Adrenal gland (tissue), 19 donors: ENCODE data around the gene BCL2L14. TPM values are rescaled to one million over a fixed set of nuclear protein-coding genes. Genes with fewer than 3 reads are reported as not detected.
A peak's percentile ranks its signal among the peaks of the same experiment; 100 is the strongest.

ENCODE experiments used
- DNase-seq, 7 donors: peaks; one replicate each; pipeline ENCODE4 v3.0.0-alpha.2; 2019 to 2020
- H3K27ac ChIP-seq, 5 donors: fragments of 200-600 bp; sonication (generic) in 4 of 5; 1 replicate in 3 of 5; 2 replicates in 2 of 5; pipeline versions ENCODE4 v1.5.1 to v1.8.0; 2016 to 2020; ENCODE audit warnings: mild to moderate bottlenecking in 1 of 5
- H3K27me3 ChIP-seq: fragments of 200-600 bp; 2 replicates; pipeline ENCODE4 v1.8.0; 2021
- H3K36me3 ChIP-seq, 2 donors: fragments of 200-600 bp; replicated peaks in 1 of 2; 1 replicate in 1 of 2; 2 replicates in 1 of 2; pipeline versions ENCODE4 v1.5.1 to v1.8.0; 2018 to 2022
- H3K4me1 ChIP-seq, 2 donors: fragments of 200-600 bp; replicated peaks in 1 of 2; 1 replicate in 1 of 2; 2 replicates in 1 of 2; pipeline versions ENCODE4 v1.5.1 to v1.8.0; 2018 to 2021
- H3K4me3 ChIP-seq, 4 donors: fragments of 200-600 bp; sonication (generic) in 3 of 4; one replicate each; pipeline ENCODE4 v1.5.1; 2016 to 2018
- H3K9me3 ChIP-seq, 3 donors: fragments of 200-600 bp; sonication (generic) in 1 of 3; replicated peaks in 1 of 3; 1 replicate in 2 of 3; 2 replicates in 1 of 3; pipeline versions ENCODE4 v1.5.1 to v1.8.0; 2016 to 2021
- CTCF ChIP-seq, 6 experiments: fragments of 450-650 bp in 4 of 6; fragments of 200-600 bp in 2 of 6; sonication (generic) in 1 of 6; IDR thresholded peaks; 1 replicate in 5 of 6; 2 replicates in 1 of 6; pipeline versions ENCODE4 v1.5.1 to v1.8.0; 2016 to 2021; ENCODE audit warnings: antibody characterized with exemption in 6 of 6, mild to moderate bottlenecking in 2 of 6, moderate library complexity in 1 of 6
- POLR2A ChIP-seq, 2 donors: fragments of 450-650 bp; IDR thresholded peaks; one replicate each; pipeline ENCODE4 v1.6.1; 2017; ENCODE audit warnings: antibody characterized with exemption in 2 of 2, mild to moderate bottlenecking in 2 of 2, moderate library complexity in 1 of 2
- WGBS, 4 donors: extraction: QIAGEN DNeasy Blood & Tissue Kit in 2 of 4; methylation state at CpG; one replicate each; pipeline versions ENCODE4 v1.1.5 to v1.1.7; 2013 to 2017; 5-methylcytosine and 5-hydroxymethylcytosine counted together
- intact Hi-C, 2 donors: fragments of 100-400 bp; cut with DNase I; formaldehyde crosslinking; loops; one replicate each; pipeline versions ENCODE4 v1.14.1 to v1.15.0; 2022 to 2023
- long read RNA-seq, 10 donors: library from polyadenylated mRNA in 3 of 10; unstranded in 2 of 10; stranded (forward) in 1 of 10; transcript quantifications; one replicate each; pipeline ENCODE4 v2.0.0 and lab custom pipeline, GENCODE V29; 2021 to 2026
- polyA plus RNA-seq, 3 donors: library from polyadenylated mRNA; stranded (reverse); fragments of 200-250 nt in 2 of 3; fragments of 350-450 nt in 1 of 3; fragmentation: Illumina TruSeq in 1 of 3; extraction: RNeasy Lipid Tissue Mini Kit (QIAGEN cat#74804) in 1 of 3; gene quantifications; one replicate each; pipeline ENCODE4 v1.2.3, GENCODE V29; 2013 to 2014
- total RNA-seq, 9 donors: library from RNA; depleted of rRNA in 4 of 9; stranded (reverse); fragments of >200 nt in 4 of 9; fragments of 120-200 nt in 1 of 9; fragmentation: NEBNext Ultra II Directional in 1 of 9; extraction: Animal tissue kit (Norgen Biotek cat#: 25700) in 1 of 9; gene quantifications; one replicate each; pipeline versions ENCODE4 v1.1.0 to v1.2.4, GENCODE V29; 2013 to 2023
- donor health status: healthy with polysubstance abuse.
- donor health status: Bipolar disorder and iron deficiency.
- donor health status: DM: yes; HTN: yes; CAD: no.
- donor health status: DM: no; HTN: no; CAD: no.
- donor health status: DM: no; HTN: no; CAD: no.
- donor health status: DM: yes; HTN: yes; CAD: no.

Gene BCL2L14
- total RNA-seq (not detected), polyA plus RNA-seq (not detected)
- long read RNA-seq, donor 1 = 0 reads
- long read RNA-seq, donor 2 = 0 reads
- long read RNA-seq, donor 3 = 0 reads
- long read RNA-seq, donor 4, partial matches to known transcripts = 0 of 1 reads
- long read RNA-seq, donor 4, other reads (novel, unspliced or antisense) = 1 of 1 reads
- long read RNA-seq, donor 5, partial matches to known transcripts = 0 of 3 reads
- long read RNA-seq, donor 5, other reads (novel, unspliced or antisense) = 3 of 3 reads
- long read RNA-seq, donor 6 = 0 reads
- long read RNA-seq, donor 7 = 0 reads
- long read RNA-seq, donor 8, partial matches to known transcripts = 9 of 9 reads
- long read RNA-seq, donor 8, other reads (novel, unspliced or antisense) = 0 of 9 reads
- long read RNA-seq, donor 9 = 0 reads
- long read RNA-seq, donor 10 = 0 reads

DNA sequence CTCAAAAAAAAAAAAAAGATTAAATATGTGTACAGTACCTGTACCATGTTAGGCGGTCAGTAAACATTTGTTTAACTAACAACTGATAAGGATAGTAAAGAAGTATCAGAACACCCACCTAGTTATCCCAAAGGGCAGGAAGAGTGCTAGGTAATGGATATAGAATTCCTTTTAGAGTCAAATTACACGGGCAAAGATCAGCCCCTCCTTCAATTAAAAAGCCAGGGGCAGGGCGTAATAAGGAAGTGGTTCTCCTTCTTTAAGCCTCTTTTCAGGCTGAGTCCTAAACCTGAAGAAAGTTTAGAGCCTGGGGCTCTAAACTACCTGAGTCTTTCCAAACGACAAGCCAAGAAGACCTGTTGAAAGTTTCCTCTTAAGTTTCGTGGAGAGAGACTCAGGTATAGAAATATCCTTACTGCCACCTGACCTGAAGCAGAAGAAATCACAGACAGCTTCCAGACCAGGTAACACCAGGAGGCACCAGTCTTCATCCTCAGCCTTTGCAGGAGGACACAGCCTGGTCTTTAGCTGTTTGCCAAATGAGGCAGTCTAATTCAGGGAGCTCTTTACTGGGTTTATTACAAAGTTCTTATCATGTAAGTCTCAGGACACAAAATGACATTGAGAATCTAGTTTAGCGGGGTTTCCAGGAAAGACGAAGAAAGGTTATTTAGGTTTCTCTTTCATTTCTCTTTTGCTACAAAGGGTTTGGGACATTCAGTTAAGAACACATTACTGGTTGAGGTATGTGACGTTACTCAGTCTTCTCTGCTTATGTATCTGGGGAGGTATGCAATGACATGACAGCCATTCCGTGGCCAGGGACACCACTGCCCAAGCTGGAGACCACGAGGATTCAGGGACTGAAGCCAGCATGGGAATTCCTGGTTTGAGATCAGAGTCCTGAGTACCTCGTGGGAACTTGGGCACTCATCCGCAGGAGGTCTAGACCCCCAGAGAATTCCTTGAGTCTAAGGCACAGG, at the start of gene BCL2L14:
Gene BCL2L14 (plus strand): TSS at position 266 of the 983 bp plus-strand sequence. CDS start 8,367 bp downstream, outside the sequence.
- 62 to 70% (median 65%) methylated on average over 12 of the region's 12 CpGs for WGBS, 4 donors
- Histone ChIP-seq H3K4me1 (no peaks in the 10 kb centered on the region), H3K9me3 (no peaks in the 10 kb centered on the region), H3K27ac (no peak within 1 kb of the TSS), H3K27me3 (no peaks in the 10 kb centered on the region), H3K4me3 (no peak within 1 kb of the TSS), H3K36me3 (no peaks in the 10 kb centered on the region)
- intact Hi-C loops = loop anchor here in 1 of 2 donors (10.0 kb wide), 1 partner anchor 264 kb away; no protein-coding TSS in a partner anchor
- no peak for DNase-seq
- TF ChIP-seq POLR2A (IDR thresholded peaks at IDR 0.05) = no peak
- no peak for TF ChIP-seq CTCF (IDR thresholded peaks at IDR 0.05)

- intact Hi-C loops = no loop called here
- Histone ChIP-seq H3K4me3 (no peak overlapping the region), H3K36me3 (no peaks in the 10 kb centered on the region), H3K9me3 (no peaks in the 10 kb centered on the region), H3K27me3 (no peaks in the 10 kb centered on the region), H3K4me1 (no peaks in the 10 kb centered on the region), H3K27ac (no peak overlapping the region)
- TF ChIP-seq CTCF (IDR thresholded peaks at IDR 0.05) (no peak), POLR2A (IDR thresholded peaks at IDR 0.05) (no peak)
- 80 to 92% (median 88%) methylated on average over 8 of the region's 8 CpGs for WGBS, 4 donors
- DNase-seq = peak in 2 of 7 donors; percentile 26 to 52
Measured at GRCh38 chr12:12022306-12022936, 48.3 kb upstream of the BCL2L14 start.

- no peaks in the 10 kb centered on the region for H3K9me3 ChIP-seq
- H3K36me3 ChIP-seq = no peaks in the 10 kb centered on the region
- no peak overlapping the region for H3K4me3 ChIP-seq
- no peak for TF ChIP-seq POLR2A (IDR thresholded peaks at IDR 0.05)
- no peak for TF ChIP-seq CTCF (IDR thresholded peaks at IDR 0.05)
- intact Hi-C loops = no loop called here
- peak in 1 of 7 donors; percentile 9 for DNase-seq
- no peak overlapping the region for H3K27ac ChIP-seq
- H3K27me3 ChIP-seq = no peaks in the 10 kb centered on the region
- 47 to 95% (median 69%) methylated on average over 1 to 2 of the region's 2 CpGs for WGBS, 4 donors
- no peaks in the 10 kb centered on the region for H3K4me1 ChIP-seq
Measured at GRCh38 chr12:12023456-12023855, 47.3 kb upstream of the BCL2L14 start.
